ENCODE measurements around the gene GATA2. TPM values are rescaled to one million over a fixed set of nuclear protein-coding genes. Genes with fewer than 3 reads are reported as not detected.

GATA2 gene
- total RNA-seq, 1 experiment from 2014 or later: 74.6 TPM

DNA sequence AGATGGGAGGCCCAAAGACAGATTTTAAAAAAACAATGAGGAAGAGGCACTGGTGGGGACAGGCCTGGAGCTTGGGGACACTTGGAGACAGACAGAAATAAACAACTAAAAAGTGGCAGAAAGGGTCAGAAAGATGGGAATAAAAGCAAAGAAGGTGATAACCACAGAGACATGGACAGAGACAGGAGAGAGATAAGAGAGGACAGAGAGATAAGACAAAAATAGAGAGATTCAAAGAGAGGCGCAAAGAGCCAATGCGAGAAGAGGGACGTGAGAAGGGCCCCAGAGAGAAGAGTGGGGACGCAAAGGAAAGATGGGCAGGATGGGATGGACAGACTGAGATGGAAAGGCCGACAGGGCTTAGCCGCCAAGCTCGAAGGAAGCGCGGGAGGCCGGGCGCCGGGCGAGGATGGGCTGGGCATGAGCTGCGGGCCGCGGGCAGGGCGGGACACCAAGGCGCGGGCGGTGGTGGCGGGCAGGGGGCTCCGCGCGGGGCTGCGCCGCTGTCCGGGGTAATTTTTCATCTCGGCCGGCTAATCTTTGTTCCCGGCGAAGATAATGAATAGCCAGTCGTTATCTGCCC is 3.1 kb upstream of the GATA2 start:
- CTCF ChIA-PET: no interaction called here
- DNase-seq (ENCODE audit: low read depth, low spot score) (no peak), ATAC-seq (no peak)
- Histone ChIP-seq H3K9me3 (ENCODE audit: control insufficient read depth, insufficient read depth, low read depth, low read length) (no peaks in the 10 kb centered on the region), H3K4me1 (ENCODE audit: control insufficient read depth, insufficient read depth, low read length) (peaks cover 18% of the 10 kb centered on the region; the same call in 1 of the 2 replicates), H3K27me3 (ENCODE audit: control insufficient read depth, insufficient read depth, low read length) (no peaks in the 10 kb centered on the region), H3K4me3 (ENCODE audit: low read depth in 2 of 2, low read length in 2 of 2) (no peak overlapping the region), H3K27ac (ENCODE audit: low read length) (0 out of 2 replicates have a peak overlapping the region, but pooled peaks have one; percentile 37), H3K36me3 (ENCODE audit: control insufficient read depth, insufficient read depth, low read length) (no peaks in the 10 kb centered on the region)
- TF ChIP-seq, protein P1, sequence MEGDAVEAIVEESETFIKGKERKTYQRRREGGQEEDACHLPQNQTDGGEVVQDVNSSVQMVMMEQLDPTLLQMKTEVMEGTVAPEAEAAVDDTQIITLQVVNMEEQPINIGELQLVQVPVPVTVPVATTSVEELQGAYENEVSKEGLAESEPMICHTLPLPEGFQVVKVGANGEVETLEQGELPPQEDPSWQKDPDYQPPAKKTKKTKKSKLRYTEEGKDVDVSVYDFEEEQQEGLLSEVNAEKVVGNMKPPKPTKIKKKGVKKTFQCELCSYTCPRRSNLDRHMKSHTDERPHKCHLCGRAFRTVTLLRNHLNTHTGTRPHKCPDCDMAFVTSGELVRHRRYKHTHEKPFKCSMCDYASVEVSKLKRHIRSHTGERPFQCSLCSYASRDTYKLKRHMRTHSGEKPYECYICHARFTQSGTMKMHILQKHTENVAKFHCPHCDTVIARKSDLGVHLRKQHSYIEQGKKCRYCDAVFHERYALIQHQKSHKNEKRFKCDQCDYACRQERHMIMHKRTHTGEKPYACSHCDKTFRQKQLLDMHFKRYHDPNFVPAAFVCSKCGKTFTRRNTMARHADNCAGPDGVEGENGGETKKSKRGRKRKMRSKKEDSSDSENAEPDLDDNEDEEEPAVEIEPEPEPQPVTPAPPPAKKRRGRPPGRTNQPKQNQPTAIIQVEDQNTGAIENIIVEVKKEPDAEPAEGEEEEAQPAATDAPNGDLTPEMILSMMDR (IDR thresholded peaks at IDR 0.05): no peak
- TF ChIP-seq TCF7L2 (IDR thresholded peaks at IDR 0.05; ENCODE audit: low read depth, low read length): no peak
- TF ChIP-seq SIN3A (IDR thresholded peaks at IDR 0.05; ENCODE audit: borderline replicate concordance, insufficient read depth, low read depth, low read length): no peak
- no peak for TF ChIP-seq POLR2AphosphoS5 (IDR thresholded peaks at IDR 0.05; ENCODE audit: low read depth, low read length)
- TF ChIP-seq, protein P2, sequence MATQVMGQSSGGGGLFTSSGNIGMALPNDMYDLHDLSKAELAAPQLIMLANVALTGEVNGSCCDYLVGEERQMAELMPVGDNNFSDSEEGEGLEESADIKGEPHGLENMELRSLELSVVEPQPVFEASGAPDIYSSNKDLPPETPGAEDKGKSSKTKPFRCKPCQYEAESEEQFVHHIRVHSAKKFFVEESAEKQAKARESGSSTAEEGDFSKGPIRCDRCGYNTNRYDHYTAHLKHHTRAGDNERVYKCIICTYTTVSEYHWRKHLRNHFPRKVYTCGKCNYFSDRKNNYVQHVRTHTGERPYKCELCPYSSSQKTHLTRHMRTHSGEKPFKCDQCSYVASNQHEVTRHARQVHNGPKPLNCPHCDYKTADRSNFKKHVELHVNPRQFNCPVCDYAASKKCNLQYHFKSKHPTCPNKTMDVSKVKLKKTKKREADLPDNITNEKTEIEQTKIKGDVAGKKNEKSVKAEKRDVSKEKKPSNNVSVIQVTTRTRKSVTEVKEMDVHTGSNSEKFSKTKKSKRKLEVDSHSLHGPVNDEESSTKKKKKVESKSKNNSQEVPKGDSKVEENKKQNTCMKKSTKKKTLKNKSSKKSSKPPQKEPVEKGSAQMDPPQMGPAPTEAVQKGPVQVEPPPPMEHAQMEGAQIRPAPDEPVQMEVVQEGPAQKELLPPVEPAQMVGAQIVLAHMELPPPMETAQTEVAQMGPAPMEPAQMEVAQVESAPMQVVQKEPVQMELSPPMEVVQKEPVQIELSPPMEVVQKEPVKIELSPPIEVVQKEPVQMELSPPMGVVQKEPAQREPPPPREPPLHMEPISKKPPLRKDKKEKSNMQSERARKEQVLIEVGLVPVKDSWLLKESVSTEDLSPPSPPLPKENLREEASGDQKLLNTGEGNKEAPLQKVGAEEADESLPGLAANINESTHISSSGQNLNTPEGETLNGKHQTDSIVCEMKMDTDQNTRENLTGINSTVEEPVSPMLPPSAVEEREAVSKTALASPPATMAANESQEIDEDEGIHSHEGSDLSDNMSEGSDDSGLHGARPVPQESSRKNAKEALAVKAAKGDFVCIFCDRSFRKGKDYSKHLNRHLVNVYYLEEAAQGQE (IDR thresholded peaks at IDR 0.05; ENCODE audit: insufficient read depth in 1 of 2, low read depth in 2 of 2, low read length in 1 of 2): no peak
- intact Hi-C loops (cut with micrococcal nuclease; ENCODE audit: unreplicated experiment): no loop called here
- TSS peak; percentile 44 for BruUV-seq (replicated peaks)
- POLR2A ChIA-PET: no interaction called here
- in situ Hi-C loops (cut with HindIII; ENCODE audit: low pct_unique_long_range_greater_than_20kb, low sequenced_read_pairs): no loop called here

GRCh38 chr3:128495435-128495970 is 2.5 kb upstream of the GATA2 start:
- CTCF ChIA-PET: no interaction called here
- intact Hi-C loops (cut with micrococcal nuclease; ENCODE audit: unreplicated experiment): no loop called here
- no peak for ATAC-seq
- Histone ChIP-seq H3K27me3 (ENCODE audit: control insufficient read depth, insufficient read depth, low read length) (no peaks in the 10 kb centered on the region), H3K4me3 (ENCODE audit: low read depth in 2 of 2, low read length in 2 of 2) (no peak overlapping the region), H3K9me3 (ENCODE audit: control insufficient read depth, insufficient read depth, low read depth, low read length) (no peaks in the 10 kb centered on the region), H3K27ac (ENCODE audit: low read length) (0 out of 2 replicates have a peak overlapping the region, but pooled peaks have one; percentile 37), H3K4me1 (ENCODE audit: control insufficient read depth, insufficient read depth, low read length) (peaks cover 22% of the 10 kb centered on the region), H3K36me3 (ENCODE audit: control insufficient read depth, insufficient read depth, low read length) (no peaks in the 10 kb centered on the region)
- BruUV-seq (replicated peaks): no TSS peak
- no peak for DNase-seq (ENCODE audit: low read depth, low spot score)
- POLR2A ChIA-PET: no interaction called here
- in situ Hi-C loops (cut with HindIII; ENCODE audit: low pct_unique_long_range_greater_than_20kb, low sequenced_read_pairs): no loop called here
- TF ChIP-seq SIN3A (IDR thresholded peaks at IDR 0.05; ENCODE audit: borderline replicate concordance, insufficient read depth, low read depth, low read length) (no peak), TCF7L2 (IDR thresholded peaks at IDR 0.05; ENCODE audit: low read depth, low read length) (no peak), POLR2AphosphoS5 (IDR thresholded peaks at IDR 0.05; ENCODE audit: low read depth, low read length) (no peak)
- TF ChIP-seq, protein P2 (IDR thresholded peaks at IDR 0.05; ENCODE audit: insufficient read depth in 1 of 2, low read depth in 2 of 2, low read length in 1 of 2): no peak
- TF ChIP-seq, protein P1 (IDR thresholded peaks at IDR 0.05): no peak

All from Panc1 (cell line).